GM12891 (cell line): ENCODE results near the gene PRPSAP1.

Experiments used
- PAX5 ChIP-seq: IDR thresholded peaks from 2 replicates; pipeline ENCODE4 v1.6.1; 2011; ENCODE audit warnings: low read length, moderate library complexity, mild to moderate bottlenecking; ENCODE audit not compliant: insufficient read depth, severe bottlenecking
- POLR2A ChIP-seq: IDR thresholded peaks from 2 replicates; pipeline ENCODE4 v1.6.1; 2011; ENCODE audit warnings: low read depth, low read length, control low read depth
- POLR2AphosphoS5 ChIP-seq: IDR thresholded peaks from 2 replicates; pipeline ENCODE4 v1.6.1; 2011; ENCODE audit warnings: low read depth, low read length, control low read depth
- POU2F2 ChIP-seq: IDR thresholded peaks from 2 replicates; pipeline ENCODE4 v1.6.1; 2011; ENCODE audit warnings: low read depth, mild to moderate bottlenecking, control low read depth, low read length, moderate library complexity
- SPI1 ChIP-seq: IDR thresholded peaks from 2 replicates; pipeline ENCODE4 v1.6.1; 2011; ENCODE audit warnings: low read depth, low read length, control low read depth
- TAF1 ChIP-seq: IDR thresholded peaks from 2 replicates; pipeline ENCODE4 v1.6.1; 2011; ENCODE audit warnings: low read depth, low read length, control low read depth

- TF ChIP-seq POLR2A (no peak), POLR2AphosphoS5 (no peak), PAX5 (no peak), TAF1 (no peak), POU2F2 (no peak), SPI1 (no peak)
These were observed 76.1 kb downstream of the PRPSAP1 start for GRCh38 chr17:76277300-76278267.
